Nephron progenitor cell (in vitro differentiated cells): ENCODE results near the gene WSB1.

ENCODE experiments used
- DNase-seq: peaks from one replicate; pipeline ENCODE4 v3.0.0; 2021
- H3K27ac Mint-ChIP-seq: 2 replicates; pipeline ENCODE4 v1.8.0; 2021; ENCODE audit warnings: mild to moderate bottlenecking, moderate library complexity, mixed read lengths
- H3K27me3 Mint-ChIP-seq: 2 replicates; pipeline ENCODE4 v1.8.0; 2021; ENCODE audit warnings: mild to moderate bottlenecking, low read depth, mixed read lengths; ENCODE audit not compliant: poor library complexity
- H3K36me3 Mint-ChIP-seq: 2 replicates; pipeline ENCODE4 v1.8.0; 2021; ENCODE audit warnings: low read depth, mixed read lengths
- H3K4me1 Mint-ChIP-seq: 2 replicates; pipeline ENCODE4 v1.8.0; 2021; ENCODE audit warnings: mixed read lengths
- H3K4me3 Mint-ChIP-seq: 2 replicates; pipeline ENCODE4 v1.8.0; 2021; ENCODE audit warnings: mild to moderate bottlenecking, moderate library complexity, mixed read lengths
- H3K9me3 Mint-ChIP-seq: 2 replicates; pipeline ENCODE4 v1.8.0; 2021; ENCODE audit warnings: mild to moderate bottlenecking, moderate library complexity, mixed read lengths
- TF ChIP-seq, protein P1 (sequence below): fragments of 200-600 bp; sonication (generic); IDR thresholded peaks from 2 replicates; pipeline ENCODE4 v1.5.0; 2021; ENCODE audit warnings: antibody characterized with exemption

WSB1 gene

DNA sequence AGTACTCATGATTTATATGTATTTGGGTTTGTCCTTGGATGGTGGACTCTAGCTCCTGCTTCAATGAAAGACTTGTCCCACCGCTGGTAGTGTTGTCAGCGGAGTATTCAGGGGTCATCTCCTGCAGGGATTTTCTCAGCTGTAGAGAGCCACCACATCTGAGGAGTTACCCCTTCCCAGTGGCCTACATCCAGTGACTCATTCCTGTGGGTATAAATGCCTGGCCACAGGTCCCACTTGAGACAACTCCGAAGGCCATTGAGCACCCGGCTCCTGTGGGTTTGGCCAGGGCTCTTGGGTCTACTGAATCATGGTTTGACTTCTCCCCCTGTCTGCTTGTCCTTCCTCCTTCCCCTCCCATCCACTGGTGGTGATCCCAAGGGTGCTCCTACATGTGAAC is 34.6 kb upstream of the WSB1 start:
- Mint-ChIP-seq H3K4me1 (no peaks in the 10 kb centered on the region), H3K36me3 (no peaks in the 10 kb centered on the region), H3K9me3 (no peaks in the 10 kb centered on the region), H3K27me3 (peaks cover 12% of the 10 kb centered on the region), H3K4me3 (no peak overlapping the region), H3K27ac (no peak overlapping the region)
- TF ChIP-seq, protein P1, sequence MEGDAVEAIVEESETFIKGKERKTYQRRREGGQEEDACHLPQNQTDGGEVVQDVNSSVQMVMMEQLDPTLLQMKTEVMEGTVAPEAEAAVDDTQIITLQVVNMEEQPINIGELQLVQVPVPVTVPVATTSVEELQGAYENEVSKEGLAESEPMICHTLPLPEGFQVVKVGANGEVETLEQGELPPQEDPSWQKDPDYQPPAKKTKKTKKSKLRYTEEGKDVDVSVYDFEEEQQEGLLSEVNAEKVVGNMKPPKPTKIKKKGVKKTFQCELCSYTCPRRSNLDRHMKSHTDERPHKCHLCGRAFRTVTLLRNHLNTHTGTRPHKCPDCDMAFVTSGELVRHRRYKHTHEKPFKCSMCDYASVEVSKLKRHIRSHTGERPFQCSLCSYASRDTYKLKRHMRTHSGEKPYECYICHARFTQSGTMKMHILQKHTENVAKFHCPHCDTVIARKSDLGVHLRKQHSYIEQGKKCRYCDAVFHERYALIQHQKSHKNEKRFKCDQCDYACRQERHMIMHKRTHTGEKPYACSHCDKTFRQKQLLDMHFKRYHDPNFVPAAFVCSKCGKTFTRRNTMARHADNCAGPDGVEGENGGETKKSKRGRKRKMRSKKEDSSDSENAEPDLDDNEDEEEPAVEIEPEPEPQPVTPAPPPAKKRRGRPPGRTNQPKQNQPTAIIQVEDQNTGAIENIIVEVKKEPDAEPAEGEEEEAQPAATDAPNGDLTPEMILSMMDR, result no peak
- no peak for DNase-seq

DNA sequence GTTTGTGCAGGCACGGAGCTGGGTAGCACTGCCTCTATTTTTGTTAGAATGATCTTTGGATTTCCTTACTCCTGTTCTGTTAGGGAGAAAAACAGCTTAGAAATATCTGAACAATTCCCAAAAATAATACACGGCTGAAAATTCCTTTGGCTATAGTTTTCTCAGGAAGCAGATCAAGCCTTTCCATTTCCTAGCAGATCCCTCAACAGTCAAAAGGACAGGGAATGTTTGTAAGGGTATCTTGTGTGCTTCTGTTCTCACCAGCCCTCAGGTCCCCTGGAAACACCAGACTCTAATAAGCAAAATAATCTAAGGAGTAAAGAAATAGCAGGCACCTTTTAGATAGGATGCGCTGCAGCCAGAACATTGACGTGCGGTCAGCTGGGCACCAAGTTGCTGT is 30.5 kb upstream of the WSB1 start:
- no peaks in the 10 kb centered on the region for H3K4me1 Mint-ChIP-seq

DNA sequence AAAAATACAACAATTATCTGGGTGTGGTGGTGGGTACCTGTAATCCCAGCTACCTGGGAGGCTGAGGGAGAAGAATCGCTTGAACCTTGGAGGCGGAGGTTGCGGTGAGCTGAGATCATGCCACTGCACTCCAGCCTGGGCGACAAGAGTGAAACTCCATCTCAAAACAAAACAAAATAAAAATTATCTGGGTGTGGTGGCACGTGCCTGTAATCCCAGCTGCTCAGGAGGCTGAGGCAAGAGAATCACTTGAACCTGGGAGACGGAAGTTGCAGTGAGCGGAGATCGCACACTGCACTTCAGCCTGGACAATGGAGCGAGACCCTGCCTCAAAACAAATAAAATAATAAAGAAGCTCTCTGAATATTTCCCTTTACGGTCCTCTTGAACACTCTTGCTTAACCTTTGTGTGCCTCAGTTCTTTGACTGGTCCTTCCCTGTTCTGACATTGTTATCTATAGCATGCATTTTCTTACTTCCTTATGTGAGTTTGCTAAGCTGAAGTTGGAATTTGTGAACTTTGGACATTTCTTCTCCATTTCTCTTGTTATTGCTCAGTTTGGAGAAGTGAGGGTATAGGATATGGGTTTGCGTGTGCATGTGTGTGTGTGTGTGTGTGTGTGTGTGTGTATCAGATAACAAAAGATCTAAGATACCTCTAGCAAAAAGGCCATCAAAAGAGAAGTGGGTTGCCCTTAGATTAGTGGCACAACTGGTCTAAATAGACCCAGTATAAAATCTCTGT is 29.7 kb upstream of the WSB1 start:
- H3K36me3 Mint-ChIP-seq, result no peaks in the 10 kb centered on the region

More for the DNA sequence above, 30.5 kb upstream of the WSB1 start:
- no peak overlapping the region for H3K27ac Mint-ChIP-seq
- TF ChIP-seq, protein P1, result no peak
- no peaks in the 10 kb centered on the region for H3K36me3 Mint-ChIP-seq
- H3K9me3 Mint-ChIP-seq, result no peaks in the 10 kb centered on the region
- H3K27me3 Mint-ChIP-seq, result peaks cover 17% of the 10 kb centered on the region
- no peak overlapping the region for H3K4me3 Mint-ChIP-seq
- DNase-seq, result no peak

DNA sequence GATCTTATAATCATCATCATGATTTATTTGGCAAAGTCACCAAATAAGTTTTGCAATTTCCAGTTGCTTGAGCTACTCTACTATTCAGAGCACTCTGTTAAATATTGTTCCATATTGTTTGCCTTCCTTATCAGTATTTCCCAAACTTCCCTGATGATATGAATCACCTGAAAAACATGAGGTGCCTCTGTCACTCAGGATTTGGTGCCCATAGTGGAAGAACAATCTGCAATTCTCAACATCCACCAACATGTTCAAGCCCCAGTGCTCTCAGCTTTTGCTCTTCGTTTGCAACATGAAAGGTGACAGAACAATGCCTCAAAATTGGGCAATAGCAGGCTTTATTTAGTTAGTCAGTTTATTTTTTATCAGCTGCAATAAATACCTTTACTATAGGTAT is 28.6 kb upstream of the WSB1 start:
- H3K9me3 Mint-ChIP-seq, result no peaks in the 10 kb centered on the region
- H3K4me1 Mint-ChIP-seq, result no peaks in the 10 kb centered on the region
- no peaks in the 10 kb centered on the region for H3K36me3 Mint-ChIP-seq
- no peak overlapping the region for H3K27ac Mint-ChIP-seq
- H3K4me3 Mint-ChIP-seq, result no peak overlapping the region
- H3K27me3 Mint-ChIP-seq, result peaks cover 25% of the 10 kb centered on the region
- TF ChIP-seq, protein P1, result no peak
- DNase-seq, result no peak

More for the DNA sequence above, 29.7 kb upstream of the WSB1 start:
- Mint-ChIP-seq H3K9me3 (no peaks in the 10 kb centered on the region), H3K4me1 (no peaks in the 10 kb centered on the region), H3K27ac (no peak overlapping the region), H3K4me3 (no peak overlapping the region), H3K27me3 (peaks cover 23% of the 10 kb centered on the region)
- TF ChIP-seq, protein P1, result no peak
- no peak for DNase-seq

DNA sequence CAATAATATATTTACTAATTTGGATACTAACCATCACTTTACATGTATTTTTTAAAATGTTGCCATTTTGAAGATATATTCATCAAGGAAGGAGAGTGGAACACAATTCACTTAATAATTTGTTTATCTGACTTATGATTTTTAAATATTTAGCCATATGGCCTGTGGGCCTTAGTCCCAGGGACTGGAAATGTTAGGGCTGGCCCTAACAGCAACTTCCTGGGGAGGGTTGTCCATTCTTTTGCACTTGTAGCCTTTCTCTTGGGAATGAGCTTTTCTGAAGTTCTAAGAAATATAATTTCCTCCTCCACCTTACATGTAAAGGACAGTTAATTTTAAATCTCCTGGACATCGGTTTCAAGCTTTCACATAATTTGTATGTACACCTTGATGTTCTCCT is 27.7 kb upstream of the WSB1 start:
- no peak for DNase-seq
- Mint-ChIP-seq H3K27ac (no peak overlapping the region), H3K27me3 (peaks cover 25% of the 10 kb centered on the region), H3K36me3 (no peaks in the 10 kb centered on the region), H3K4me1 (no peaks in the 10 kb centered on the region), H3K4me3 (no peak overlapping the region), H3K9me3 (no peaks in the 10 kb centered on the region)
- TF ChIP-seq, protein P1, result no peak
